ENCODE results near the gene CLASRP. TPM values are rescaled to one million over a fixed set of nuclear protein-coding genes. Genes with fewer than 3 reads are reported as not detected.
A peak's percentile ranks its signal among the peaks of the same experiment; 100 is the strongest.

CLASRP gene
- total RNA-seq, 1 experiment from 2014 or later = 79.9 TPM

GRCh38 chr19:45038931-45039893, at the start of gene CLASRP (continued):
- TF ChIP-seq TCF7L2 (IDR thresholded peaks at IDR 0.05; ENCODE audit: borderline replicate concordance, extremely low read depth, insufficient read depth, insufficient read length) = no peak
- peak; percentile 47 for TF ChIP-seq YY1 (IDR thresholded peaks at IDR 0.05; ENCODE audit: extremely low read depth, insufficient replicate concordance, low read depth, low read length)
- TF ChIP-seq EGR1 (IDR thresholded peaks at IDR 0.05; ENCODE audit: low read depth) = peak; percentile 65
- no peak for TF ChIP-seq REST (IDR thresholded peaks at IDR 0.05; ENCODE audit: low read depth)

GRCh38 chr19:44990459-44990858, 48.4 kb upstream of the CLASRP start:
- DNase-seq (ENCODE audit: low read depth, low spot score) = no peak
- POLR2A ChIA-PET = interaction anchor here (0.6 kb wide), 1 partner anchor 55 kb away, joined by 3 read pairs; no protein-coding TSS in a partner anchor
- CTCF ChIA-PET = no interaction called here
- no peak for ATAC-seq
- Histone ChIP-seq H4K20me1 (ENCODE audit: insufficient read depth) (no peaks in the 10 kb centered on the region), H3K4me2 (ENCODE audit: low read length) (no peak overlapping the region), H3K9ac (ENCODE audit: low read length) (no peak overlapping the region), H3K9me3 (ENCODE audit: control insufficient read depth in 1 of 2, insufficient read depth in 1 of 2, low read depth in 1 of 2, low read length in 2 of 2) (no peaks in the 10 kb centered on the region), H3K36me3 (ENCODE audit: control insufficient read depth in 1 of 2, insufficient read depth in 2 of 2, low read length in 2 of 2) (peaks cover 0 to 11% of the 10 kb centered on the region in 2 experiments; a peak in 2 of 4 replicates), H2AFZ (ENCODE audit: low read depth, low read length, poor library complexity, severe bottlenecking) (no peak overlapping the region), H3K79me2 (ENCODE audit: insufficient read depth, low read length) (no peaks in the 10 kb centered on the region), H3K9me2 (ENCODE audit: insufficient read depth) (no peaks in the 10 kb centered on the region), H3K27ac (ENCODE audit: low read depth, low read length) (no peak overlapping the region), H3K4me1 (ENCODE audit: control insufficient read depth in 1 of 2, insufficient read depth in 2 of 2, low read length in 2 of 2) (no peaks in the 10 kb centered on the region), H3K4me3 (replicated peaks in 1 of 2; ENCODE audit: low read depth in 1 of 2, low read length in 2 of 2) (no peak overlapping the region), H3K27me3 (ENCODE audit: insufficient read depth, low read length) (no peaks in the 10 kb centered on the region)
- BruUV-seq (replicated peaks) = no TSS peak
- RAD21 ChIA-PET (ENCODE audit: low non-redundant PET in 1 of 2, low total read pairs in 2 of 2, uncharacterized antibody in 2 of 2, unreplicated experiment in 2 of 2) = no interaction called here
- TF ChIP-seq ZNF274 (IDR thresholded peaks at IDR 0.05; ENCODE audit: low read depth, low read length) (no peak), FOSL1 (IDR thresholded peaks at IDR 0.05; ENCODE audit: low read depth) (no peak), JUND (IDR thresholded peaks at IDR 0.05) (no peak), CEBPB (IDR thresholded peaks at IDR 0.05; ENCODE audit: low read depth) (no peak), REST (IDR thresholded peaks at IDR 0.05; ENCODE audit: low read depth) (no peak), SRF (IDR thresholded peaks at IDR 0.05; ENCODE audit: low read depth) (no peak), CTCF (IDR thresholded peaks at IDR 0.05 in 2 of 3, conservative IDR thresholded peaks at IDR 0.05 in 1 of 3; ENCODE audit: borderline replicate concordance in 1 of 3, insufficient read depth in 1 of 3, low read depth in 2 of 3, low read length in 2 of 3) (no peak), YY1 (IDR thresholded peaks at IDR 0.05; ENCODE audit: extremely low read depth, insufficient replicate concordance, low read depth, low read length) (no peak), CBX3 (IDR thresholded peaks at IDR 0.05; ENCODE audit: low read depth) (no peak), EZH2phosphoT487 (IDR thresholded peaks at IDR 0.05; ENCODE audit: borderline replicate concordance) (no peak), RAD21 (IDR thresholded peaks at IDR 0.05; ENCODE audit: low read depth) (no peak), SP1 (IDR thresholded peaks at IDR 0.05; ENCODE audit: low read depth) (no peak), EGR1 (IDR thresholded peaks at IDR 0.05; ENCODE audit: low read depth) (no peak)
- intact Hi-C loops (cut with micrococcal nuclease) = no loop called here

All from HCT116 (cell line).